NCI-H146 treated with DMSO at 0.1 percent for 48 hours (cell line): Measurements from ENCODE around the gene ERO1B.
"Not testable (repeated sequence)": the region's sequence is repeated elsewhere in the genome, so short reads cannot be mapped to it uniquely, and the experiment has no call there.

ENCODE experiments used
- DNase-seq: peaks from one replicate; lab custom pipeline; 2025; ENCODE audit not compliant: unreplicated experiment; lab: John Stamatoyannopoulos, UW

Gene ERO1B

DNA sequence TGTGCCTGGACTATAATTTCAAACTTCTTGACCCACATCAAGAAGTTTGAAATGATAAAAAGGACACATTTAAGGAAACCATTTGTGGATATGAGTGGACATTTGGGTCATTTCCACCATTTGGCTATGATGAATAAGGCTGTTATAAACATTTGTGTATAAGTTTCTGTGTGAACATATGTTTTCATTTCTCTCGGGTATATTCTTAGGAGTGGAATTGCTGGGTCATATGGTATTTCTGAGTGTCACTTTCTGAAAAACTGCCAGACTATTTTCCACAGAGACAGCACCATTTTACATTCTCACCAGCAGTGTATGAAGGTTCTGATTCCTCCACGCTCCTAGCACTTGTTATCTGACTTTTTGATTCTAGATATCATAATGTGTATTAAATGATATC lies 88.6 kb downstream of the ERO1B start:
- no peak for DNase-seq

DNA sequence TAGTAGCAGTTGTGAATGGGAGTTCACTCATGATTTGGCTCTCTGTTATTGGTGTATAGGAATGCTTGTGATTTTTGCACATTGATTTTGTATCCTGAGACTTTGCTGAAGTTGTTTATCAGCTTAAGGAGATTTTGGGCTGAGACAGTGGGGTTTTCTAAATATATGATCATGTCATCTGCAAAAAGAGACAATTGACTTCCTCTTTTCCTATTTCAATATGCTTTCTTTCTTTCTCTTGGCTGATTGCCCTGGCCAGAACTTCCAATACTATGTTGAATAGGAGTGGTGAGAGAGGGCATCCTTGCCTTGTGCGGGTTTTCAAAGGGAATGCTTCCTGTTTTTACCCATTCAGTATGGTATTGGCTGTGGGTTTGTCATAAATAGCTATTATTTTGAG lies 93.7 kb downstream of the ERO1B start:
- not testable (repeated sequence) for DNase-seq

DNA sequence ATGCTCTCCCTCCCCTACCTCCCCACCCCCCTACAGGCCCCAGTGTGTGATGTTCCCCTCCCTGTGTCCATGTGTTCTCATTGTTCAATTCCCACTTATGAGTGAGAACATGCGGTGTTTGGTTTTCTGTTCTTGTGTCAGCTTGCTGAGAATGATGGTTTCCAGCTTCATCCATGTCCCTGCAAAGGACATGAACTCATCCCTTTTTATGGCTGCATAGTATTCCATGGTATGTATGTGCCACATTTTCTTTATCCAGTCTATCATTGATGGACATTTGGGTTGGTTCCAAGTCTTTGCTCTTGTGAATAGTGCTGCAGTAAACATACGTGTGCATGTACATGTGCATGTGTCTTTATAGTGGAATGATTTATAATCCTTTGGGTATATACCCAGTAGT lies 95.3 kb downstream of the ERO1B start:
- DNase-seq = not testable (repeated sequence)

DNA sequence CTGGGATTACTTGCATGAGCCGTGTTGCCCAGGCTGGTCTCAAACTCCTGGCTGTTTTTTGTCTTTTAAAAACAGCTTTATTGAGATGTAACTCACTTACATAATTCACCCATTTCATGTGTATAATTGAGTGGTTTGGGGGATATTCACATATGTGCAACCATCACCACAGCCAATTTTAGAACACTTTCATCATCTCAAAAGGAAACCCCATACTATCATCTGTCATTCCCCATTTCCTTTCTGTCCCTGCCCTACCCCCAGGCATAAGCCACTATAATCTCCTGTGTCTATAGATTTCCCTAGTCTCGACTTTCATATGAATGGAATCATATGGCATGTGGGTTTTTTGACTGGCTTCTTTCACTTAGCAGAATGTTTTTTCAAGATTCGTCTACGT lies 96.1 kb downstream of the ERO1B start:
- DNase-seq = no peak

DNA sequence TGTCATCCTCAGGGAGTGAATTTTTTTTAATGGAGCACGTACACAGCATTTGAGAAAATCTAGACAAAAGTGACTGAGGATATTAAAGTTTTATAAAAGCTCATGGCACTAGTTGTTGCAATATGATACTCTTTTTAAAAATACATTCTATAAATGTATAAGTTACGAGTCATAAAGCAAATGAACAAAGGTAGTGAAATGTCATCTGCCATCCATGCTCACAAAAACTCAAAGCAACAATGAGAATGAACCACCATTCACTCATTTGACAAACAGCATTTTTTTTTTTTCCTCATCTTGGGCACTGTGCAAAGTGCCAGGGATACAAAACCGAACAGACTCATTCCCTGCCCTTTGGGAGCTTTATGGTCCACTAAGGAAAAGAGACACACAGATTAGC lies 100.7 kb downstream of the ERO1B start:
- DNase-seq = no peak

DNA sequence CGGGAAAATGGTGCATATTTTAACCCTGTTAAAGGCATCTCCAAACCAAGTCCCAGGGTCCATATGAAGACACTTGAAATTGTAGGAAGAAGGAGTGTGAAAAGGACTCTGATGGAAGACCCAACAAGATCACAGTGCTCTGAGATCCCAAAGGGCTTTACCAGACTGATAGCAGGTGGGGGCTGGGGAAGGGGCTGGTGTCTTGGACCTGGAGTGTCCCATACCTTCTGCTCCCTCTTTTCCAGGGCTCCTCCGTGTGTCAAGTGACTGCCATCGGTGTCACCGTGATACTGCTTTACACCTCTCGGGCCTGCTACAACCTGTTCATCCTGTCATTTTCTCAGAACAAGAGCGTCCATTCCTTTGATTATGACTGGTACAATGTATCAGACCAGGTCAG lies 102.1 kb downstream of the ERO1B start:
- DNase-seq = no peak

DNA sequence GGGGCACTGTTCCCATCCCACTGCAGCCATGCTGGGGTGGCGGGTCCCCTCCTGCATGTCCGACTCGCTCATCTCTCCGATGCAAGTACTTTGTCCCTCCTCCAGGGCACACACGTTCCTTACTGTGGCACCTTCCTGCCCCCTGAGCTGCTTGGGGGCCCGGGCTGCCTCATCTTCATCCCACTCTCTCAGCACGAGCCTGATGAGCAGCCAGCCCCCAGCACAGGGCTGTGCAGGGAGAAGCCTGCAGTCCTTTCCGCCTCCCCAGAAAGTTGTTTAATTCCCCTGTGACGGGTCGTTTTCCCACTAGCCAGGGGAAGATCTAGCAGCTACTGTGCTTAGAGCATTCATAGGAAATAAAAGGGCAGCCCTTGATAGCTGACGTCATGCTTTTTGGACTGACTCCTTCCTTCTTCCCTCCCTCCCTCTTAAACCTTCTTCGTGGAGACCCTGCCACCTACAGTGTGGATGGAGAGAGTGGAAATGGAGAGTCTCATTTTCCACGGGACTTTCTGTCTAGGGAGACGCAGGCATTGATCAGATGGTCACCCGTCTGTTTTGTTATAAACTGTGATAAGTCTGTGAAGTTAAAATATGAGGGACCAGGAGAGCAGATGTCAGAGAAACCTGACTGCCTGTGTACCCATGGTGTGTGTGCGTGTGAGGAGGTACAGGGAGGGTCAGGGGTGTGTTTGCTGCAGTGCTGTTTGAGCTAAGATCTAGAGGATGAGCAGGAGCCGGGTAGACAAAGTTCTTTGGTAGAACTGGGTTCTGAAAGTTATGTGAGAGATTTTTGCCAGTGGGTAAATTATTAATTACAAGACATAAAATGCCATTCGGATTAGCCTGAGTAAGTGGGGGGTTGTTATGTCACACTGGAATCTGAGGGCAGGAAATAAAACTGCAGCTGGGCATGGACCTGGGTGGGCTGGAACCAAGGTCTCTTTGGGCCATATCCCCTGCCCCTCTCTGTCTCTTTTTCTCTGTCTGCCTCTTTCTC lies 105.1 kb downstream of the ERO1B start:
- no peak for DNase-seq

DNA sequence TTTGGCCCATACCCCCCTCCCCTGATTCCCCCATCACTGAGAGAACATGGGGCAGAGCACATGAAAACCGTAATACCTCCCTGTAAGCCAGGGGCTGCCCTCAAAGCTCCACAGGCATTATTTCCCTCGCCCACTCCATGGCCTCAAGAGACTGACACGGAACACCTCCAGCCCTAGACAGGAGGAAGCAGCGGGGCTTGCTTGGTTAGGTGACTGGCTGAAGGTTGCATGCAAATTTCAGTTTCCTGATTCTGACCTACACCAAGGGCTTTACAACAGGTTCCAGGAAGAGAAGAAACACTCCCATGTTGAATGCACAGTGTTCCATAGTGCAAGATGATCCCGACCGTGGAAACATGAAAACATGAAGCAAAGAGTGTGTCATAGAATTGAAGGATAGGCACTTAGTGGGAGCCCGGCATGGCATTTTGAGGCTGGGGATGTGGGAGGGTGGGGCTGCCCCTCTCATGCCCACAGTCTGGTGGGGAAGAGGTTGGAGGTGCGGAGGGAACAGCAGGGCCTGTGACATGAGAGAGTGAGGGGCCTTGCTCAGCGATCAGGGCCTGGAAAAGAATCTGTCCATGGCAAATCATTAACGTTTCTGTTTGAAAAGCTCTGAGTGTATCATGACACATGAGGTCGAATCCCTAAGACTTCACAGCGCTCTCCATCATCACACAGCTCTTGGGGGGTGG lies 106.0 kb downstream of the ERO1B start:
- DNase-seq = no peak

DNA sequence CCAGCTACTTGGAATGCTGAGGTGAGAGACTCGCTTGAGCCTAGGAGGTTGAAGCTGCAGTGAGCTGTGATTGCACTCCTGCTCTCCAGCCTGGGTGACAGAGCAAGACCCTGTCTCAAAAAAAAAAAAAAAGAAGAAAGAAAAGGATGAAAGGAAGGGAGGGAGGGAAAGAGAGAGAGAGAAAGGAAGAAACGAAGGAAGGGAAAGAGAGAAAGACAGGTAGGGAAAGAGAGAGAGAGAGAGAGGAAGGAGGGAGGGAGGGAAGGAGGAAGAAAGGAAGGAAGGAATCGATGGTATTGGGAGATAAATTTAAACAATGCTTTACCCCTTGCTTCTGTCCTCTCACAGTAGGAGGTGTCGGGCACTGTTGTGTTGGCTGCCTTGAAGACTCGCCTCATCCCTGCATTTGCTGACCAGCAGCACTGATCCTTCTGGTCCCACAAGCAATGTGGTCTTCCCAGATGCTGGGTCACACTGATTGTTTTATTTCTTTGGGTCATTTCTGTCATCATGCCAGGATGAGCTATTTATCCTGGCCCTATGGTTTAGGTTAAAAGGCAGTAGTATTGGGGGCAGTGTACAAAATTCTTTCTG lies 108.5 kb downstream of the ERO1B start:
- no peak for DNase-seq

DNA sequence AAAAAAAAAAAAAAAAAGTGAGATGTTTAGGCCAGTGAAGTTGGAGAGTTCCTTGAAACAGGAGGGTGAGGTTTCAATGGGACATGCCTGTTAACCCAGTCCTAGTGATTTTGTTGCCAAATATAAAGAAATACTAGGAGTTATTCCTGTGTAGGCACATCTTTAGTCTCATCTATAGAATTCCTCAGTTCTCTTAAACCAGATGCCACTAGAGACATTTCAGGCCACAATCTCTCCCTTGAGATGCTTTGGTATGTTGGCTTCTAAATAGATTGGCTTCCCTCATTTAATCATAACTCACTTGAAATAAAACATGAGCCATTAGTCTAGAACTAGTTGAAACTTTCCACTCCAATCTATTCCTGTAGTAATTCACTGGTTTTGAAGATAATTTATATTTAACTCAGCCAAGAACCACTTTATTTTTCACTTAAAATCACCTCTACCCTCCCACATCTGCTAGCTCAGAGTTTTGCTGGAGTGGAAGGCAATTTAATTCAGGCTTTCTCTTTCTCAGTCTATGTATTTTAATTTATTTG lies 109.6 kb downstream of the ERO1B start:
- DNase-seq = no peak

DNA sequence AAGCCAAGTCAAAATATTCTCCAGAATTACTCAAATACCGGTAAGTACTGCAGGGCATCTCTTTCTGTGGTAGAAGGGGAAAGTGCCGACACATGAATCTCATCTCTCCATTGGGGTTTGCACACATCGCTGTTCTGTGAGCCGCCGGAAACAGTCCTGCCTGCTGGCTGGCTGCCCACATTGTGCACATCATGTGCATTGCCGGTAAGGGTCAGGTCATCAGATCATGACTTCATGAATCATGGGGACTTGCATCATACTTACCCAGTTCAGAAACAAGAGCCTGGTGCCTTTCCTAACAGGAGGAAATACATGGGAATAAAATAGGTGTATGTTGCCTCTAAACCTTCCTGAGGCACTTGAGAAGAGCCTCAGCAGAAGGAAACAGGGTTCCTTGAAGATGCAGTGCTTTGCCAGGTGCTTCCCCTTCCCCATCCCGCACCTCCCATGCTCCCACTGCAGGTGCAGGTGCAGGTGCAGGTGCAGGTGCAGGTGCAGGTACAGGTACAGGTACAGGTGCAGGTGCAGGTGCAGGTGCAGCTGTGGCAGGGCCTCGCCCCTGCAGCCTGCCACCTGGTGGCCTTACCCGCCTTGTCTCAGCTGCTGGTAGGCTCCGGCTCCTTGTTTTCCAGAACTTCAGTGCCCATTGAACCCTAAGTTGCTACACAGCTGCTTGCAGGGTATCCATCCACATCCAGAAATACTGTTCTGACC lies 112.9 kb downstream of the ERO1B start:
- DNase-seq = no peak

DNA sequence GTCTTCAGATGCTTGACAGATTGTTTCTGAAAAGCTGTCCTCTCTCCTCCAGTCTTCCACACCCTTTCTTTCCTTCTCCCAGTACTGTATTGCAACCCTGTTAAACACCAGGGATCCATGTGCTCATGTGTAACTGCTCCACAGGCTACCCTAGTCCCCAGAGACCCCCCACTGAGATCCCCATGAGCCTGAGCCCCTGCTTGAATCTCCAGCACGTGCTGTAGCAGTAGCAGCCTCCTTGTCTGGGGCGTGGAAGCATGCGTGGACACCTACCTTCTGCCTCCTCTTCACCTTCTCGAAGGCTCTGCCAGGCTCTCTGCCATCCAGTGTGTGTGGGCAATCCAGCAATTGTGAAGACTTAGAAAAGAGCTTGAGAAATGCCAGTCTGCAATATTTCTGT lies 114.2 kb downstream of the ERO1B start:
- DNase-seq = no peak

DNA sequence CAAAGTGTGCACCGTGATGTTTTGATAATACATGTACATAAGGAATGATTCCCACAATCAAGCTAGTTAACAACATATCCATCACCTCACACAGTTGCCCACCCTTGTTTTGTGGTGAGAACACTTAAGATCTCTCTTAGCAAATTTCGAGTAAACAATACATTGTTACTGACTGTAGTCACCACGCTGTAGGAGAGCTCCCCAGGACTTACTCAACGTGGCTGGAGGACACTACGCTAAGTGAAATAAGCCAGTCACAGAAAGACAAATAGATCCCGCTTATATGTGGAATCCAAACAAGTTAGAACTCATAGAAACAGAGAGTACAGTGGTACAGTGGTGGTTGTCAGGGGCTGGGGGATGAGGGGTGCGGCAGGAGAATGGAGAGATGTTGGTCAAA lies 114.6 kb downstream of the ERO1B start:
- no peak for DNase-seq

DNA sequence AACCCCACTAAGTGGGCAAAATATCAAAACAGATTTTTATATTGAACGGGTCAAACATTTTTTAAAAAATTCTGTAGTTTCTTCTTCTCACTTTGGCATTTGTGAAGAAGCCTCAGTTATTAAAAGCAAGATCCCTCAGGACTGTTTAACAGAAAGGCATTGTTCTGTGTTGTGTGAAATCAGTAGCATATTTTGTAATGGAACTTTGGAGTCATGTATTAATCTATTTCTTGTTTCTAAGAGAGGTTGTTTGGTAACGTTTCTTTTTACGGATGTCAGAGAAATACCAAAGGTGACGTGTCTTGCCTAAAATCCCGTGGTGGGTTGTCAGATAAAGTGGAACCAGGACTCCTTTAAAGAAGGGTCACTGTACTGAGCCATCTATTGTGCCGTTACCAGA lies 115.7 kb downstream of the ERO1B start:
- DNase-seq = no peak
